PC-9 (cell line): ENCODE results near the gene SERPINA10. TPM values are rescaled to one million over a fixed set of nuclear protein-coding genes. Genes with fewer than 3 reads are reported as not detected.

Experiments
- BruUV-seq: library from RNA; stranded (reverse); fragments of 400-500 nt; replicated peaks from 2 replicates; lab custom pipeline; 2021; lab: Mats Ljungman, UMichigan
- CTCF ChIA-PET: fragments of 300-600 bp; sonication (Branson Sonifier 250); formaldehyde crosslinking; loops from one replicate; lab custom pipeline; 2022; ENCODE audit warnings: antibody characterized with exemption; lab: Charles Lee
- POLR2A ChIA-PET: fragments of 300-600 bp; sonication (Branson Sonifier 250); formaldehyde crosslinking; loops from one replicate; lab custom pipeline; 2022; ENCODE audit warnings: antibody characterized with exemption; ENCODE audit not compliant: unreplicated experiment; lab: Charles Lee
- DNase-seq, 2 experiments: peaks; one replicate each; pipeline versions ENCODE4 v3.0.0 to v3.0.0-alpha.2; 2015 to 2022; ENCODE audit warnings: mixed read lengths in 1 of 2
- H2AFZ ChIP-seq: fragments of 200-600 bp; sonication (generic); 2 replicates; pipeline ENCODE4 v1.8.1; 2017; ENCODE audit warnings: antibody characterized with exemption
- H3F3A ChIP-seq: fragments of 200-600 bp; sonication (generic); 2 replicates; pipeline ENCODE4 v1.8.1; 2017; ENCODE audit warnings: antibody characterized with exemption, mild to moderate bottlenecking, low read depth; ENCODE audit not compliant: insufficient read depth
- H3K27ac ChIP-seq: fragments of 200-600 bp; sonication (generic); 2 replicates; pipeline ENCODE4 v1.6.1; 2016; ENCODE audit warnings: mixed run types
- H3K27me3 ChIP-seq: fragments of 200-600 bp; sonication (generic); 2 replicates; pipeline ENCODE4 v1.6.1; 2016; ENCODE audit warnings: low read depth, mixed run types; ENCODE audit not compliant: insufficient read depth
- H3K36me3 ChIP-seq: fragments of 200-600 bp; sonication (generic); 2 replicates; pipeline ENCODE4 v1.6.1; 2016; ENCODE audit warnings: low read depth, mixed run types
- H3K4me1 ChIP-seq: fragments of 200-600 bp; sonication (generic); replicated peaks from 2 replicates; pipeline ENCODE4 v1.6.1; 2016; ENCODE audit warnings: mixed run types; ENCODE audit not compliant: insufficient read depth
- H3K4me2 ChIP-seq: fragments of 200-600 bp; sonication (generic); 2 replicates; pipeline ENCODE4 v1.6.1; 2017; ENCODE audit warnings: mixed run types
- H3K4me3 ChIP-seq: fragments of 200-600 bp; sonication (generic); 2 replicates; pipeline ENCODE4 v1.6.1; 2016; ENCODE audit warnings: mixed run types
- H3K79me2 ChIP-seq: fragments of 200-600 bp; sonication (generic); 2 replicates; pipeline ENCODE4 v1.6.1; 2017; ENCODE audit warnings: low read depth, mixed run types
- H3K9me2 ChIP-seq: fragments of 200-600 bp; sonication (generic); 2 replicates; pipeline ENCODE4 v1.8.1; 2017; ENCODE audit warnings: mild to moderate bottlenecking; ENCODE audit not compliant: insufficient read depth
- H3K9me3 ChIP-seq: fragments of 200-600 bp; sonication (generic); 2 replicates; pipeline ENCODE4 v1.8.1; 2016; ENCODE audit warnings: low read depth; ENCODE audit not compliant: insufficient read depth
- H4K20me1 ChIP-seq: fragments of 200-600 bp; sonication (generic); 2 replicates; pipeline ENCODE4 v1.8.1; 2017; ENCODE audit not compliant: insufficient read depth
- CTCF ChIP-seq: fragments of 200-600 bp; sonication (generic); conservative IDR thresholded peaks from 2 replicates; pipeline ENCODE4 v1.6.1; 2017; ENCODE audit warnings: mixed run types, antibody characterized with exemption, mild to moderate bottlenecking, moderate library complexity
- EZH2 ChIP-seq: fragments of 200-600 bp; sonication (generic); IDR thresholded peaks from 2 replicates; pipeline ENCODE4 v1.8.0; 2017; ENCODE audit warnings: antibody characterized with exemption, low read depth
- intact Hi-C: fragments of 100-400 bp; cut with micrococcal nuclease; formaldehyde crosslinking; loops from one replicate; pipeline ENCODE4 v1.10.0; 2022; ENCODE audit not compliant: unreplicated experiment
- total RNA-seq: library from RNA; stranded (reverse); gene quantifications from 2 replicates; pipeline ENCODE4 v1.2.3, GENCODE V29; 2021

The SERPINA10 gene
- total RNA-seq, 1 experiment from 2014 or later = not detected

DNA sequence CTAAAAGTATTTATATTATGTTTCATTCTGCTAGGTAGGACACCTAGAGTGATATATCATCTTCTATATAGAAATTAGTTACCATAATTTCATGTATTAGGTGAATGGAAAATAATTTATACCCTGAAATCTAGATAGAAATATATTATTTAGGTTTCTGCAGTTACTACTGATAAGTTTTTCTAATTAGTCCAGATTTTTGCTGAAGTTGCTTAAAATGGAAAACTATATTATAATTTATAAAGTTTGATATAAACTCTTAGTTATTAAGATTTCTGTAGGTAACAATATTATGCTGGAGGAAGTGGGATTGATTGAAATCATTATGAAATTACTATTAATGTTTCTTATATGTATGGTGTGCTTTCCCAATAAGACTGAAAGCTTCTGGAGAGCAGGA, 56.0 kb downstream of the SERPINA10 start:
- TF ChIP-seq EZH2 = no peak
- no peak for TF ChIP-seq CTCF
- POLR2A ChIA-PET = no interaction called here
- Histone ChIP-seq H3K79me2 (no peaks in the 10 kb centered on the region), H3K9me2 (no peaks in the 10 kb centered on the region), H4K20me1 (no peaks in the 10 kb centered on the region), H3K4me2 (no peak overlapping the region), H3K4me1 (no peaks in the 10 kb centered on the region), H3K36me3 (no peaks in the 10 kb centered on the region), H3K27ac (no peak overlapping the region), H3K9me3 (no peaks in the 10 kb centered on the region), H2AFZ (no peak overlapping the region), H3K4me3 (no peak overlapping the region), H3K27me3 (no peaks in the 10 kb centered on the region), H3F3A (no peaks in the 10 kb centered on the region)
- BruUV-seq = no TSS peak
- CTCF ChIA-PET = no interaction called here
- no peak for DNase-seq
- intact Hi-C loops = no loop called here

Other genes with a start within 250 kb of the SERPINA10 start
- 25.6 and 40.4 TPM in 2 replicates for gene DDX24, start 212.1 kb downstream of the SERPINA10 start, total RNA-seq
- 9.7 and 13.2 TPM in 2 replicates for gene IFI27L1, start 212.0 kb downstream of the SERPINA10 start, total RNA-seq
- gene IFI27, start 182.5 kb downstream of the SERPINA10 start, total RNA-seq = 0.83 and 1.1 TPM in 2 replicates
- gene IFI27L2, start 163.7 kb downstream of the SERPINA10 start, total RNA-seq = 5.4 and 5.6 TPM in 2 replicates
- not detected in 2 replicates for gene PPP4R4, start 118.9 kb downstream of the SERPINA10 start, total RNA-seq
- gene SERPINA6, start 30.1 kb upstream of the SERPINA10 start, total RNA-seq = not detected in 2 replicates
- not detected in 2 replicates for gene SERPINA2, start 73.4 kb upstream of the SERPINA10 start, total RNA-seq
- gene SERPINA1, start 95.3 kb upstream of the SERPINA10 start, total RNA-seq = not detected in 2 replicates
- gene SERPINA11, start 159.5 kb upstream of the SERPINA10 start, total RNA-seq = not detected in 2 replicates
- gene SERPINA9, start 182.9 kb upstream of the SERPINA10 start, total RNA-seq = not detected in 2 replicates
- not detected in 2 replicates for gene SERPINA12, start 216.2 kb upstream of the SERPINA10 start, total RNA-seq